Heart left ventricle (tissue), 16 donors: Measurements from ENCODE around the gene SGTA. TPM values are rescaled to one million over a fixed set of nuclear protein-coding genes. Genes with fewer than 3 reads are reported as not detected.

ENCODE experiments used
- ATAC-seq, 4 donors: fragments of 200-7000 bp; cut with Tn5 transposase; one replicate each; pipeline ENCODE4 v1.9.1; 2020 to 2022; ENCODE audit warnings: moderate library complexity in 4 of 4, mild to moderate bottlenecking in 3 of 4, moderate number of reproducible peaks in 1 of 4
- DNase-seq, 5 donors: peaks; one replicate each; pipeline ENCODE4 v3.0.0-alpha.2; 2020
- H3K27ac ChIP-seq, 12 donors: fragments of 200-600 bp; sonication (generic) in 4 of 12; one replicate each; pipeline versions ENCODE4 v1.5.0 to v1.8.0; 2016 to 2022; ENCODE audit warnings: mild to moderate bottlenecking in 2 of 12
- H3K27me3 ChIP-seq, 9 donors: fragments of 200-600 bp; sonication (generic) in 2 of 9; one replicate each; pipeline versions ENCODE4 v1.5.1 to v1.8.0; 2016 to 2022; ENCODE audit warnings: mild to moderate bottlenecking in 3 of 9
- H3K36me3 ChIP-seq, 9 donors: fragments of 200-600 bp; sonication (generic) in 2 of 9; one replicate each; pipeline versions ENCODE4 v1.5.0 to v1.8.0; 2018 to 2022; ENCODE audit warnings: mild to moderate bottlenecking in 2 of 9
- H3K4me1 ChIP-seq, 12 donors: fragments of 200-600 bp; sonication (generic) in 4 of 12; one replicate each; pipeline versions ENCODE4 v1.5.0 to v1.8.0; 2016 to 2022; ENCODE audit warnings: mild to moderate bottlenecking in 3 of 12
- H3K4me3 ChIP-seq, 12 donors: fragments of 200-600 bp; sonication (generic) in 4 of 12; one replicate each; pipeline versions ENCODE4 v1.5.0 to v1.8.0; 2017 to 2022; ENCODE audit warnings: mild to moderate bottlenecking in 9 of 12, moderate library complexity in 4 of 12
- H3K9me3 ChIP-seq, 12 donors: fragments of 200-600 bp; sonication (generic) in 4 of 12; one replicate each; pipeline versions ENCODE4 v1.5.0 to v1.8.0; 2016 to 2022; ENCODE audit warnings: mild to moderate bottlenecking in 1 of 12
- POLR2A ChIP-seq, 2 donors: fragments of 450-650 bp; IDR thresholded peaks; one replicate each; pipeline ENCODE4 v1.6.1; 2017; ENCODE audit warnings: antibody characterized with exemption in 2 of 2, mild to moderate bottlenecking in 2 of 2, moderate library complexity in 2 of 2
- WGBS, 4 donors: extraction: QIAGEN DNeasy Blood & Tissue Kit in 2 of 4; methylation state at CpG; one replicate each; pipeline versions ENCODE4 v1.1.5 to v1.1.7; 2013 to 2018; 5-methylcytosine and 5-hydroxymethylcytosine counted together
- intact Hi-C, 10 donors: fragments of 100-400 bp; cut with DNase I; formaldehyde crosslinking; loops; one replicate each; pipeline versions ENCODE4 v1.11.1 to v1.14.2; 2022
- polyA plus RNA-seq, 2 donors: library from polyadenylated mRNA; stranded (reverse); fragments of 200-250 nt; gene quantifications; one replicate each; pipeline ENCODE4 v1.2.3, GENCODE V29; 2013
- total RNA-seq, 9 donors: library from RNA; depleted of rRNA in 2 of 9; stranded (reverse); fragments of >200 nt in 2 of 9; fragmentation: NEBNext Ultra II Directional in 3 of 9; extraction: Animal tissue kit (Norgen Biotek cat#: 25700) in 3 of 9; gene quantifications; one replicate each; pipeline versions ENCODE4 v1.1.0 to v1.2.4, GENCODE V29; 2016 to 2023
- TF ChIP-seq, protein P1 (sequence below), 12 donors: fragments of 200-600 bp; sonication (generic) in 4 of 12; IDR thresholded peaks; one replicate each; pipeline versions ENCODE4 v1.5.0 to v1.8.0; 2018 to 2022; ENCODE audit warnings: antibody characterized with exemption in 12 of 12, mild to moderate bottlenecking in 5 of 12
- donor health status: ischemic (EF 13 %, LVEDD 7.1; RV severe dilation, severe dysfunction).
- donor health status: healthy with polysubstance abuse.
- donor health status: DM: no; HTN: yes; CAD: no.
- donor health status: DM: no; HTN: no; CAD: no.
- donor health status: ischemic (EF 25% LVEDD 6.9; RV normal size, moderate dysfunction).
- donor health status: ischemic (EF 25% LVEDD 5.7; RV mildly dilated, moderate dysfunction).
- donor health status: healthy.
- donor health status: DM: yes; HTN: yes; CAD: no.
- donor health status: ischemic (EF 35%, LVEDD 5.7; RV mildly dilated, moderate dysfunction).
- donor health status: nonischemic (EF 11% LVEDD 7.7; RV severe dilation, severe dysfunction).
- donor health status: DM: yes; HTN: yes; CAD: no.
- donor health status: PGD.
- donor health status: ischemic (EF 29% LVEDD 5.4; RV normal size, mild dysfunction).
- donor health status: nonischemic (EF 23%, LVEDD 6.1; RV moderate dilation, normal function).

SGTA gene
- total and polyA plus RNA-seq, 11 donors: 47.4 to 125 (median 65.6) TPM

DNA sequence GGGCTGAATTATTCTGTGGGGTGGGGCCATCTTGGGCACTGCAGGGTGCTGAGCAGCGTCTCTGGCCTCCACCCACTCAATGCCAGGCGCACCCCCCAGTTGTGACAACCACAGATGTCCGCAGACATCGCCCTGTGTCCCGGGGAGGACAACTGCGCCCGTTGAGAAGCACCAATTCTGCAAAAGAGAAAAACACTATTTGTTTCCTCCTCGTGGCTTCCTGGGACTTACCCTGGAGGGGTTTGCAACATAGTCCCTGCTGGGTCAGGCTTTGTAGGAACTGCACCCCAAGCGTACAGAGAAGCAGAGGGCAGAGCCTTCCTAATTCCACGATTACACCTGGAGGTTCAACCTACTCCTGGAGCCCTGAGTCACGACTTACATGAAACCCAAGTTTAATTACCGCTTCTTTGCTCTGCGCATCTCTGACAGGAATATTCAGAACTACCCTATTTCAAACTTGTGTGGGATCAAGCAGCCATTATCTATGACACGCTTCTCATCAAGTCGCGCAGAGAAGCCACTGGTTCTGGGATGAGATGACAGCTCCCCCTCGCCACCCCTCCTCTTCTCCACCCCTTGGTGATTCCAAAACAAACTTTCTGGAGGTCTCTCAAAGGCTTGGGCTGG, 32.1 kb downstream of the SGTA start:
- 70 to 79% (median 76%) methylated on average over 15 to 17 of the region's 17 CpGs for WGBS, 4 donors
- intact Hi-C loops: loop anchor here in 2 of 10 donors (5.0 kb wide), 2 partner anchors 104 to 109 kb away; no protein-coding TSS in a partner anchor
- no peak overlapping the region for H3K27ac ChIP-seq

GRCh38 chr19:2747349-2747748, 35.7 kb downstream of the SGTA start:
- no peak for ATAC-seq
- Histone ChIP-seq H3K27me3 (no peaks in the 10 kb centered on the region), H3K4me1 (peaks cover 0 to 6% (median 2%) of the 10 kb centered on the region in 12 donors), H3K9me3 (no peaks in the 10 kb centered on the region), H3K27ac (no peak overlapping the region), H3K36me3 (no peaks in the 10 kb centered on the region), H3K4me3 (no peak overlapping the region)
- WGBS, 4 donors: 82 to 90% (median 85%) methylated on average over 7 of the region's 7 CpGs
- DNase-seq: no peak
- TF ChIP-seq, protein P1, sequence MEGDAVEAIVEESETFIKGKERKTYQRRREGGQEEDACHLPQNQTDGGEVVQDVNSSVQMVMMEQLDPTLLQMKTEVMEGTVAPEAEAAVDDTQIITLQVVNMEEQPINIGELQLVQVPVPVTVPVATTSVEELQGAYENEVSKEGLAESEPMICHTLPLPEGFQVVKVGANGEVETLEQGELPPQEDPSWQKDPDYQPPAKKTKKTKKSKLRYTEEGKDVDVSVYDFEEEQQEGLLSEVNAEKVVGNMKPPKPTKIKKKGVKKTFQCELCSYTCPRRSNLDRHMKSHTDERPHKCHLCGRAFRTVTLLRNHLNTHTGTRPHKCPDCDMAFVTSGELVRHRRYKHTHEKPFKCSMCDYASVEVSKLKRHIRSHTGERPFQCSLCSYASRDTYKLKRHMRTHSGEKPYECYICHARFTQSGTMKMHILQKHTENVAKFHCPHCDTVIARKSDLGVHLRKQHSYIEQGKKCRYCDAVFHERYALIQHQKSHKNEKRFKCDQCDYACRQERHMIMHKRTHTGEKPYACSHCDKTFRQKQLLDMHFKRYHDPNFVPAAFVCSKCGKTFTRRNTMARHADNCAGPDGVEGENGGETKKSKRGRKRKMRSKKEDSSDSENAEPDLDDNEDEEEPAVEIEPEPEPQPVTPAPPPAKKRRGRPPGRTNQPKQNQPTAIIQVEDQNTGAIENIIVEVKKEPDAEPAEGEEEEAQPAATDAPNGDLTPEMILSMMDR (IDR thresholded peaks at IDR 0.05): no peak
- TF ChIP-seq POLR2A (IDR thresholded peaks at IDR 0.05): no peak
- intact Hi-C loops: loop anchor here in 3 of 10 donors (5.0 kb wide), 1 partner anchor 85 kb away; no protein-coding TSS in a partner anchor

More for the DNA sequence above, 32.1 kb downstream of the SGTA start:
- Histone ChIP-seq H3K9me3 (no peaks in the 10 kb centered on the region), H3K4me1 (peaks cover 0 to 6% (median 2%) of the 10 kb centered on the region in 12 donors), H3K36me3 (peaks cover 0 to 28% (median 25%) of the 10 kb centered on the region in 9 donors), H3K4me3 (no peak overlapping the region), H3K27me3 (no peaks in the 10 kb centered on the region)
- no peak for DNase-seq
- no peak for TF ChIP-seq POLR2A (IDR thresholded peaks at IDR 0.05)
- TF ChIP-seq, protein P1 (IDR thresholded peaks at IDR 0.05): no peak
- ATAC-seq: no peak

- TF ChIP-seq, protein P1 (IDR thresholded peaks at IDR 0.05): no peak
- no peak for TF ChIP-seq POLR2A (IDR thresholded peaks at IDR 0.05)
- WGBS, 4 donors: 24 to 38% (median 30%) methylated on average over 4 of the region's 4 CpGs
- H3K4me1 ChIP-seq: peaks cover 0 to 8% (median 4%) of the 10 kb centered on the region in 12 donors
- no peak for ATAC-seq
- H3K9me3 ChIP-seq: no peaks in the 10 kb centered on the region
- no peak for DNase-seq
- no peaks in the 10 kb centered on the region for H3K36me3 ChIP-seq
- no peaks in the 10 kb centered on the region for H3K27me3 ChIP-seq
- no peak overlapping the region for H3K4me3 ChIP-seq
- intact Hi-C loops: loop anchor here in 1 of 10 donors (5.0 kb wide), 1 partner anchor 92 kb away; no protein-coding TSS in a partner anchor
- H3K27ac ChIP-seq: no peak overlapping the region
Measured at GRCh38 chr19:2744113-2744512, 39.0 kb downstream of the SGTA start.

GRCh38 chr19:2743099-2743498, 40.0 kb downstream of the SGTA start:
- Histone ChIP-seq H3K9me3 (no peaks in the 10 kb centered on the region), H3K4me1 (peaks cover 0 to 15% (median 9%) of the 10 kb centered on the region in 12 donors), H3K36me3 (no peaks in the 10 kb centered on the region), H3K4me3 (no peak overlapping the region), H3K27ac (no peak overlapping the region), H3K27me3 (no peaks in the 10 kb centered on the region)
- ATAC-seq: no peak
- intact Hi-C loops: loop anchor here in 1 of 10 donors (5.0 kb wide), 1 partner anchor 91 kb away; no protein-coding TSS in a partner anchor
- WGBS, 4 donors: 70 to 83% (median 73%) methylated on average over 8 of the region's 8 CpGs
- DNase-seq: no peak
- no peak for TF ChIP-seq POLR2A (IDR thresholded peaks at IDR 0.05)
- TF ChIP-seq, protein P1 (IDR thresholded peaks at IDR 0.05): no peak
